MM.1S (cell line): Measurements from ENCODE around the gene AAK1.

Experiments used
- DNase-seq: peaks from one replicate; pipeline ENCODE4 v3.0.0-alpha.2; 2015
- H2AFZ ChIP-seq: fragments of 300-600 bp; sonication (generic); 2 replicates; pipeline ENCODE4 v1.6.0; 2016; ENCODE audit warnings: antibody characterized with exemption, low read length
- H3F3A ChIP-seq: fragments of 300-600 bp; sonication (generic); 2 replicates; pipeline ENCODE4 v1.6.1; 2016; ENCODE audit warnings: mild to moderate bottlenecking, antibody characterized with exemption, low read length, moderate library complexity, mixed read lengths; ENCODE audit not compliant: insufficient read depth
- H3K27ac ChIP-seq: fragments of 300-600 bp; sonication (generic); 2 replicates; pipeline ENCODE4 v1.5.1; 2016; ENCODE audit warnings: mild to moderate bottlenecking, low read length
- H3K27me3 ChIP-seq: fragments of 300-600 bp; sonication (generic); replicated peaks from 2 replicates; pipeline ENCODE4 v1.6.0; 2016; ENCODE audit warnings: low read length; ENCODE audit not compliant: insufficient read depth
- H3K36me3 ChIP-seq: fragments of 300-600 bp; sonication (generic); replicated peaks from 2 replicates; pipeline ENCODE4 v1.6.1; 2016; ENCODE audit warnings: mild to moderate bottlenecking, low read length, mixed read lengths; ENCODE audit not compliant: insufficient read depth
- H3K4me1 ChIP-seq: fragments of 300-600 bp; sonication (generic); 2 replicates; pipeline ENCODE4 v1.6.1; 2016; ENCODE audit warnings: low read length, mixed read lengths
- H3K4me2 ChIP-seq: fragments of 300-600 bp; sonication (generic); 2 replicates; pipeline ENCODE4 v1.6.0; 2016; ENCODE audit warnings: low read depth, low read length
- H3K4me3 ChIP-seq: fragments of 300-600 bp; sonication (generic); 2 replicates; pipeline ENCODE4 v1.5.1; 2016; ENCODE audit warnings: low read length, mixed read lengths
- H3K79me2 ChIP-seq: fragments of 300-600 bp; sonication (generic); 2 replicates; pipeline ENCODE4 v1.6.1; 2016; ENCODE audit warnings: mixed run types, low read length, mixed read lengths
- H3K9ac ChIP-seq: fragments of 300-600 bp; sonication (generic); 2 replicates; pipeline ENCODE4 v1.6.1; 2016; ENCODE audit warnings: low read length, mixed read lengths
- H3K9me2 ChIP-seq: fragments of 300-600 bp; sonication (generic); replicated peaks from 2 replicates; pipeline ENCODE4 v1.6.1; 2016; ENCODE audit warnings: mild to moderate bottlenecking, low read length, mixed read lengths; ENCODE audit not compliant: insufficient read depth
- H3K9me3 ChIP-seq: fragments of 300-600 bp; sonication (generic); replicated peaks from 2 replicates; pipeline ENCODE4 v1.6.1; 2016; ENCODE audit warnings: mild to moderate bottlenecking, low read length, mixed read lengths; ENCODE audit not compliant: insufficient read depth
- H4K20me1 ChIP-seq: fragments of 300-600 bp; sonication (generic); 2 replicates; pipeline ENCODE4 v1.6.1; 2016; ENCODE audit warnings: mild to moderate bottlenecking, low read length, moderate library complexity, mixed read lengths; ENCODE audit not compliant: insufficient read depth
- CTCF ChIP-seq: fragments of 300-600 bp; sonication (generic); IDR thresholded peaks from 2 replicates; pipeline ENCODE4 v1.5.1; 2016; ENCODE audit warnings: antibody characterized with exemption, low read length, mixed read lengths
- EZH2 ChIP-seq: fragments of 300-600 bp; sonication (generic); optimal IDR thresholded peaks from 2 replicates; pipeline ENCODE3; 2017; ENCODE audit warnings: low read depth, mild to moderate bottlenecking, antibody characterized with exemption, low read length, mixed read lengths
- EZH2phosphoT487 ChIP-seq: fragments of 300-600 bp; sonication (generic); IDR thresholded peaks from 2 replicates; pipeline ENCODE4 v1.6.1; 2018; ENCODE audit warnings: antibody characterized with exemption, low read length

Gene AAK1

DNA sequence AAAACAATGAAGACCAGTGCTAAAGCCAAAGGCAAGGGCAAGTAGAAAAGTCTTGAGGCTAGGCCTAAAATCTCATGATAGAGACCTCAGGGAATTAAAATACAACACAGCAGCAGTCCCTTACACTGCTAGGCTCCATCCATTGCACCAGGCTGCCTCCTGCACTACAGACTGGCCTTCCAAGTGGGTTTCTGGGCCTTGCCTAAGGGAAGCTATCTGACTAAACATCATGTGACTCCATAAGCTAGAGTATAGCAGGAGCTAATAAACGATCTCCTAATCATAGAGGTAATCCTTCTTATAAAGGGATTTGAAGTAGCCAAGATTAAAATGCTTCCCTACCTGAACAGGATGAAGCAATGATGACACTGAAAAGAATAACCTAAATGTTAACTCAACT, 128.7 kb downstream of the AAK1 start:
- H3K27ac ChIP-seq, result no peak overlapping the region
- no peaks in the 10 kb centered on the region for H3K4me1 ChIP-seq
- no peaks in the 10 kb centered on the region for H4K20me1 ChIP-seq
- no peak for TF ChIP-seq EZH2phosphoT487
- no peak for TF ChIP-seq CTCF
- TF ChIP-seq EZH2, result no peak
- H3K4me2 ChIP-seq, result no peak overlapping the region
- no peaks in the 10 kb centered on the region for H3K9me3 ChIP-seq
- no peaks in the 10 kb centered on the region for H3K27me3 ChIP-seq
- no peak for DNase-seq
- H3K36me3 ChIP-seq, result no peaks in the 10 kb centered on the region
- no peak overlapping the region for H2AFZ ChIP-seq
- no peak overlapping the region for H3K4me3 ChIP-seq
- H3K9me2 ChIP-seq, result no peaks in the 10 kb centered on the region
- H3F3A ChIP-seq, result no peaks in the 10 kb centered on the region
- no peak overlapping the region for H3K9ac ChIP-seq
- no peaks in the 10 kb centered on the region for H3K79me2 ChIP-seq

DNA sequence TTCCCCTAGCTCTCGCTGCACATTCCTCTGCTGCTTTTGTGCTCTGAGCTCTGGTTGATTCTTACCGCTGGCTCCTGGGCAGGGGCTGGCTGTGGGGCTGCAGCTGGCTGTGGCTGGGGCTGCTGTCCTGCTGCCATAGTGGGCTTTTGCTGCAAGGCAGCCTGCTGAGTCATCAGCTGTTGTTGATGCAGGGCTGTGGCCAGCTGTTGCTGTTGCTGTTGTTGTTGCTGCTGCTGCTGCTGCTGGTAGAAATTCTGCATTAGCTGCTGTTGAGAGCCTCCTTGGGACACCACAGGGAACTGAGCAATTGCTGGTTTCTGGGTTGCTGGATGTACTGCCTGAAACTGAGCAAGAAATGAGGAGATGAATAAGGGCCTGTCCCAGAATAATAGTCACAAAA, 129.1 kb downstream of the AAK1 start:
- Histone ChIP-seq H3F3A (no peaks in the 10 kb centered on the region), H3K9ac (no peak overlapping the region), H3K79me2 (no peaks in the 10 kb centered on the region), H3K4me2 (no peak overlapping the region), H3K4me1 (no peaks in the 10 kb centered on the region), H3K4me3 (no peak overlapping the region), H3K27me3 (no peaks in the 10 kb centered on the region), H3K36me3 (no peaks in the 10 kb centered on the region), H3K9me3 (no peaks in the 10 kb centered on the region), H4K20me1 (no peaks in the 10 kb centered on the region), H3K9me2 (no peaks in the 10 kb centered on the region), H2AFZ (no peak overlapping the region), H3K27ac (no peak overlapping the region)
- TF ChIP-seq EZH2 (no peak), CTCF (no peak), EZH2phosphoT487 (no peak)
- DNase-seq, result no peak

GRCh38 chr2:69512446-69512845, 131.1 kb downstream of the AAK1 start:
- Histone ChIP-seq H3K27ac (no peak overlapping the region), H3K4me3 (no peak overlapping the region), H3K9me3 (no peaks in the 10 kb centered on the region), H3K4me2 (no peak overlapping the region), H3K79me2 (no peaks in the 10 kb centered on the region), H3K9ac (no peak overlapping the region), H4K20me1 (no peaks in the 10 kb centered on the region), H3F3A (no peaks in the 10 kb centered on the region), H3K36me3 (no peaks in the 10 kb centered on the region), H2AFZ (no peak overlapping the region), H3K4me1 (no peaks in the 10 kb centered on the region), H3K27me3 (no peaks in the 10 kb centered on the region), H3K9me2 (no peaks in the 10 kb centered on the region)
- DNase-seq, result no peak
- TF ChIP-seq EZH2 (no peak), CTCF (no peak), EZH2phosphoT487 (no peak)

GRCh38 chr2:69510204-69510603, 133.3 kb downstream of the AAK1 start:
- H3K4me3 ChIP-seq, result no peak overlapping the region
- H3K9me2 ChIP-seq, result no peaks in the 10 kb centered on the region
- no peaks in the 10 kb centered on the region for H3K27me3 ChIP-seq
- DNase-seq, result no peak
- H3F3A ChIP-seq, result no peaks in the 10 kb centered on the region
- H3K9me3 ChIP-seq, result no peaks in the 10 kb centered on the region
- H2AFZ ChIP-seq, result no peak overlapping the region
- H3K4me2 ChIP-seq, result no peak overlapping the region
- H3K36me3 ChIP-seq, result no peaks in the 10 kb centered on the region
- H3K79me2 ChIP-seq, result no peaks in the 10 kb centered on the region
- no peak overlapping the region for H3K9ac ChIP-seq
- H4K20me1 ChIP-seq, result no peaks in the 10 kb centered on the region
- no peaks in the 10 kb centered on the region for H3K4me1 ChIP-seq
- no peak overlapping the region for H3K27ac ChIP-seq
- TF ChIP-seq EZH2phosphoT487 (no peak), EZH2 (no peak), CTCF (no peak)
